Measurements from ENCODE around the gene AGTPBP1.
A peak's percentile ranks its signal among the peaks of the same experiment; 100 is the strongest.

Gene AGTPBP1

DNA sequence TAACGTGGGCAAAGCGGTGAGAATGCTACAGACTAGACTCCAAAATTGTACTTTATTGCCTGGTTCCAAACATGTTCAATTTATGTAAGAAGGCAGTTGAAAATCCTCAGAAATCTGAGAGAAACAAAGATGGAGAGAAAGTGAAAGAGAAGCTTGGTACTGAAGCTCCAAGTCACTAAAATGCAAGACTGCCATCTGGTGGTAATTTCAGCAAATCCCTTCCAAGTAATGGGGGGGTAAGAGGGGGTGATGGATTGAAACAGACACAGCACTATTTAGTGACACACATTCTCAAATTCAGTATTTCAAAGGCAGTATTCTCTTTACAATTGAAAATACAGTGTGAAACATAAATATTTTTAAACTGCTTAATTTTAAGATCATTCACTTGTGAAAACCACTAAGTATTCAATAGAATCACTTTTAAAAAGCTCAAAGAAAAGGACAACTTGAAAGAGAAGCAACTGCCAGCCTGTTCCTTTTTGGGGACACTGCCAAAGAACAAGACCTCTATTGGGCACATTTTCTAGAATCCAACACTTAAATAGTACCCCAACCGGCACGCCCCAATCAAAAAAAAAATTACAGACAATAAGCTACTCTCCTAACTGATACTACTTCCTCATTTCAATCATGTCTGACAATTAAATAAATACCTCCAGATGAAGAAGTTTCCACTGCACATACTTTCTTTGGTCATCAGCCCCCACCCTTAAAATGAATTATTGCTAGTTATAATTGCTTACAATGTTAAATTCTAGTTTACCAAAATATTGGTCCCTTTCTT is 131.5 kb downstream of the AGTPBP1 start:
- Histone ChIP-seq H3K4me2 (ENCODE audit: low read length) (peak overlapping the region; percentile 59), H2AFZ (ENCODE audit: low read depth, low read length) (no peak overlapping the region), H3K27me3 (ENCODE audit: low read depth, low read length) (no peaks in the 10 kb centered on the region), H3K9me3 (ENCODE audit: insufficient read depth, low read length) (no peaks in the 10 kb centered on the region), H3K79me2 (ENCODE audit: low read length) (no peaks in the 10 kb centered on the region), H3K36me3 (replicated peaks; ENCODE audit: low read depth, low read length) (no peaks in the 10 kb centered on the region), H4K20me1 (ENCODE audit: insufficient read depth, low read length) (no peaks in the 10 kb centered on the region), H3K27ac (ENCODE audit: low read length) (no peak overlapping the region), H3K9ac (ENCODE audit: low read length) (no peak overlapping the region), H3K4me3 (ENCODE audit: low read length) (peak overlapping the region; percentile 28), H3K4me1 (ENCODE audit: low read length) (peaks cover 12% of the 10 kb centered on the region)
- TF ChIP-seq, protein P1, sequence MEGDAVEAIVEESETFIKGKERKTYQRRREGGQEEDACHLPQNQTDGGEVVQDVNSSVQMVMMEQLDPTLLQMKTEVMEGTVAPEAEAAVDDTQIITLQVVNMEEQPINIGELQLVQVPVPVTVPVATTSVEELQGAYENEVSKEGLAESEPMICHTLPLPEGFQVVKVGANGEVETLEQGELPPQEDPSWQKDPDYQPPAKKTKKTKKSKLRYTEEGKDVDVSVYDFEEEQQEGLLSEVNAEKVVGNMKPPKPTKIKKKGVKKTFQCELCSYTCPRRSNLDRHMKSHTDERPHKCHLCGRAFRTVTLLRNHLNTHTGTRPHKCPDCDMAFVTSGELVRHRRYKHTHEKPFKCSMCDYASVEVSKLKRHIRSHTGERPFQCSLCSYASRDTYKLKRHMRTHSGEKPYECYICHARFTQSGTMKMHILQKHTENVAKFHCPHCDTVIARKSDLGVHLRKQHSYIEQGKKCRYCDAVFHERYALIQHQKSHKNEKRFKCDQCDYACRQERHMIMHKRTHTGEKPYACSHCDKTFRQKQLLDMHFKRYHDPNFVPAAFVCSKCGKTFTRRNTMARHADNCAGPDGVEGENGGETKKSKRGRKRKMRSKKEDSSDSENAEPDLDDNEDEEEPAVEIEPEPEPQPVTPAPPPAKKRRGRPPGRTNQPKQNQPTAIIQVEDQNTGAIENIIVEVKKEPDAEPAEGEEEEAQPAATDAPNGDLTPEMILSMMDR (IDR thresholded peaks at IDR 0.05; ENCODE audit: low read depth, low read length): peak; percentile 85
- no peak for TF ChIP-seq EZH2phosphoT487 (IDR thresholded peaks at IDR 0.05; ENCODE audit: low read depth)

DNA sequence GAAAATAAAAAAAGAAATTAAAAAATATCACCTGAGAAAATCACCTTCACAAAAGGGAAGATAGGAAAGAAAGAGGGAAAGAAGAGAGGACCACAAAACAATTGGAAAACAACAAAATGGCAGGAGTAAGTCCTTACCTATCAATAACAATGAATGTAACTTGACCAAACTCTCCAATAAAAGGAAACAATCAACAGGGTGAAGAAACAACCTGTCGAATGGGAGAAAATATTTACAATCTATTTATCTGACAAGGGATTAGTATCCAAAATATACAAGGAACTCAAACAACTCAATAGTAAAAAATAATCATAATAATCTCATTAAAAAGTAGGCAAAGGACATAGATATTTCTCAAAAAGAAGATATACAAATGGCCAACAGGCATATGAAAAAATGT is 135.8 kb downstream of the AGTPBP1 start:
- H3K4me1 ChIP-seq (ENCODE audit: low read length): peaks cover 12% of the 10 kb centered on the region
- peaks cover 6% of the 10 kb centered on the region for H3K36me3 ChIP-seq (replicated peaks; ENCODE audit: low read depth, low read length)

DNA sequence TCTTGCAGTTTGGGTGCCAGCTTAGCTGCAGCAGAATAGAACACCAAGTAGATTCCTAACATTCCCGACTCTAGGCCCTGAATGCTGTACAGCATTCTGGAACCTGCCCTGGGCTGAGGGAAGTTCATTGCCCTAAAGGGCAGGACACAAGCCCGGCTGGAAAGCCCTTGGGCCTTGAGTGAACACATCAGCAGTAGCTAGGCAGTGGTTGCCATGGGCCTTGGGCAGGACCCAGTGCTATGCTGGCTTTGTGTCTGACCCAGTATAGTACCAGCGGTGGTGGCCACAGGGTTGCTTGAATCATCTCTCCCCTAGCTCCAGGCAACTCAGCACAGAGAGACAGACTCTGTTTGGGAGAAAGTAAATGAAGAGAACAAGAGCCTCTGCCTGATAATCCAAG is 137.8 kb downstream of the AGTPBP1 start:
- H2AFZ ChIP-seq (ENCODE audit: low read depth, low read length): no peak overlapping the region
- no peak overlapping the region for H3K4me2 ChIP-seq (ENCODE audit: low read length)

More for the DNA sequence above, 135.8 kb downstream of the AGTPBP1 start:
- H3K27ac ChIP-seq (ENCODE audit: low read length): no peak overlapping the region
- no peaks in the 10 kb centered on the region for H4K20me1 ChIP-seq (ENCODE audit: insufficient read depth, low read length)
- H3K4me3 ChIP-seq (ENCODE audit: low read length): no peak overlapping the region
- no peak overlapping the region for H3K9ac ChIP-seq (ENCODE audit: low read length)
- H3K9me3 ChIP-seq (ENCODE audit: insufficient read depth, low read length): no peaks in the 10 kb centered on the region
- H2AFZ ChIP-seq (ENCODE audit: low read depth, low read length): no peak overlapping the region
- H3K4me2 ChIP-seq (ENCODE audit: low read length): no peak overlapping the region
- TF ChIP-seq, protein P1 (IDR thresholded peaks at IDR 0.05; ENCODE audit: low read depth, low read length): no peak
- TF ChIP-seq EZH2phosphoT487 (IDR thresholded peaks at IDR 0.05; ENCODE audit: low read depth): no peak
- H3K79me2 ChIP-seq (ENCODE audit: low read length): no peaks in the 10 kb centered on the region
- H3K27me3 ChIP-seq (ENCODE audit: low read depth, low read length): no peaks in the 10 kb centered on the region

DNA sequence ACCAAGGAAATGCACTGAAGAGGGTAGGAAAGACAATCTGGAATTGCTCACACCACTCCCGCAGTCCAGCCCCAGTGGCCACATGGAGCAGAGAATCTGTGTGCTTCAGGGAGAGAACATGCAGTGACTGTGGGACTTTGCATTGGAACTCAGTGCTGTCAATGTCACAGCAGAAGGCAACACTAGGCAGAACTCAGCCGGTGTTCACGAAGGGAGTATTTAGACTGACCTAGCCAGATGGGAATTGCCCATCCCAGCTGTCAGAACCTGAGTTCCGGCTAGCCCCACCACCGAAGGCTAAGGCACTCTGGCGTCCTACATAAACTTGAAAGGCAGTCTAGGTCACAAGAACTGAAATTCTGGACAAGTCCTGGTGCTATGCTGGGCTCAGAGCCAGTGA is 139.0 kb downstream of the AGTPBP1 start:
- Histone ChIP-seq H3K9me3 (ENCODE audit: insufficient read depth, low read length) (no peaks in the 10 kb centered on the region), H3K27me3 (ENCODE audit: low read depth, low read length) (no peaks in the 10 kb centered on the region), H3K9ac (ENCODE audit: low read length) (no peak overlapping the region), H3K79me2 (ENCODE audit: low read length) (no peaks in the 10 kb centered on the region), H3K36me3 (replicated peaks; ENCODE audit: low read depth, low read length) (peaks cover 6% of the 10 kb centered on the region), H3K4me1 (ENCODE audit: low read length) (no peaks in the 10 kb centered on the region), H4K20me1 (ENCODE audit: insufficient read depth, low read length) (no peaks in the 10 kb centered on the region), H3K4me2 (ENCODE audit: low read length) (no peak overlapping the region), H2AFZ (ENCODE audit: low read depth, low read length) (no peak overlapping the region), H3K27ac (ENCODE audit: low read length) (no peak overlapping the region), H3K4me3 (ENCODE audit: low read length) (no peak overlapping the region)
- TF ChIP-seq, protein P1 (IDR thresholded peaks at IDR 0.05; ENCODE audit: low read depth, low read length): no peak
- TF ChIP-seq EZH2phosphoT487 (IDR thresholded peaks at IDR 0.05; ENCODE audit: low read depth): no peak

More for the DNA sequence above, 137.8 kb downstream of the AGTPBP1 start:
- Histone ChIP-seq H3K9me3 (ENCODE audit: insufficient read depth, low read length) (no peaks in the 10 kb centered on the region), H3K36me3 (replicated peaks; ENCODE audit: low read depth, low read length) (peaks cover 6% of the 10 kb centered on the region), H3K79me2 (ENCODE audit: low read length) (no peaks in the 10 kb centered on the region), H3K9ac (ENCODE audit: low read length) (no peak overlapping the region), H3K27ac (ENCODE audit: low read length) (no peak overlapping the region), H4K20me1 (ENCODE audit: insufficient read depth, low read length) (no peaks in the 10 kb centered on the region), H3K4me1 (ENCODE audit: low read length) (no peaks in the 10 kb centered on the region), H3K4me3 (ENCODE audit: low read length) (no peak overlapping the region), H3K27me3 (ENCODE audit: low read depth, low read length) (no peaks in the 10 kb centered on the region)
- TF ChIP-seq EZH2phosphoT487 (IDR thresholded peaks at IDR 0.05; ENCODE audit: low read depth): no peak
- TF ChIP-seq, protein P1 (IDR thresholded peaks at IDR 0.05; ENCODE audit: low read depth, low read length): no peak

Measured in OCI-LY3 (cell line).